Caco-2 (cell line): ENCODE data around the gene TUBB2B. TPM values are rescaled to one million over a fixed set of nuclear protein-coding genes. Genes with fewer than 3 reads are reported as not detected.

Experiments used
- BruUV-seq: library from RNA; stranded (reverse); fragments of 400-500 nt; replicated peaks from 2 replicates; lab custom pipeline; 2021; lab: Mats Ljungman, UMichigan
- CTCF ChIA-PET: fragments of 300-600 bp; sonication (Branson Sonifier 250); formaldehyde crosslinking; loops from one replicate; lab custom pipeline; 2022; ENCODE audit warnings: antibody characterized with exemption; lab: Charles Lee
- POLR2A ChIA-PET: fragments of 300-600 bp; sonication (Branson Sonifier 250); formaldehyde crosslinking; loops from one replicate; lab custom pipeline; 2022; ENCODE audit warnings: antibody characterized with exemption; lab: Charles Lee
- DNase-seq, 2 experiments: peaks; one replicate each; pipeline versions ENCODE4 v3.0.0 to v3.0.0-alpha.2; 2020 to 2022
- H3K27me3 ChIP-seq: replicated peaks from 2 replicates; pipeline ENCODE4 v1.6.0; 2011; ENCODE audit warnings: low read length; ENCODE audit not compliant: control insufficient read depth, insufficient read depth
- H3K36me3 ChIP-seq: 2 replicates; pipeline ENCODE4 v1.5.1; 2011; ENCODE audit warnings: low read length; ENCODE audit not compliant: control insufficient read depth, insufficient read depth
- H3K4me1 ChIP-seq: fragments of 250-450 bp; sonication (Bioruptor Pico); 2 replicates; pipeline ENCODE4 v1.5.1; 2020; ENCODE audit warnings: mild to moderate bottlenecking
- H3K4me3 ChIP-seq: 2 replicates; pipeline ENCODE4 v1.5.1; 2011; ENCODE audit warnings: low read depth, mild to moderate bottlenecking, control low read depth, low read length
- H3K9me3 ChIP-seq: fragments of 250-450 bp; sonication (Bioruptor Pico); 2 replicates; pipeline ENCODE4 v1.5.1; 2020; ENCODE audit warnings: mild to moderate bottlenecking, moderate library complexity
- H3K27ac Mint-ChIP-seq: one replicate; pipeline ENCODE4 v1.8.0; 2022; ENCODE audit warnings: mixed read lengths; ENCODE audit not compliant: unreplicated experiment
- H3K27me3 Mint-ChIP-seq: one replicate; pipeline ENCODE4 v1.8.0; 2022; ENCODE audit warnings: mixed read lengths; ENCODE audit not compliant: insufficient read depth, unreplicated experiment
- H3K36me3 Mint-ChIP-seq: one replicate; pipeline ENCODE4 v1.8.0; 2022; ENCODE audit warnings: mild to moderate bottlenecking, mixed read lengths; ENCODE audit not compliant: insufficient read depth, unreplicated experiment
- H3K4me1 Mint-ChIP-seq: one replicate; pipeline ENCODE4 v1.8.0; 2022; ENCODE audit warnings: low read depth, mixed read lengths; ENCODE audit not compliant: unreplicated experiment
- H3K4me3 Mint-ChIP-seq: one replicate; pipeline ENCODE4 v1.8.0; 2022; ENCODE audit warnings: mild to moderate bottlenecking, moderate library complexity, mixed read lengths; ENCODE audit not compliant: unreplicated experiment
- H3K9me3 Mint-ChIP-seq: one replicate; pipeline ENCODE4 v1.8.0; 2022; ENCODE audit warnings: mixed read lengths; ENCODE audit not compliant: unreplicated experiment
- CTCF ChIP-seq, 2 experiments: fragments of 200-600 bp in 1 of 2; IDR thresholded peaks; 1 replicate in 1 of 2; 2 replicates in 1 of 2; pipeline versions ENCODE4 v1.5.1 to v1.8.0; 2011 to 2022; ENCODE audit warnings: antibody characterized with exemption in 1 of 2, control low read depth in 1 of 2, inconsistent platforms in 1 of 2, low read depth in 1 of 2, low read length in 1 of 2, mild to moderate bottlenecking in 1 of 2, moderate library complexity in 1 of 2; ENCODE audit not compliant: insufficient read depth in 1 of 2, severe bottlenecking in 1 of 2, unreplicated experiment in 1 of 2
- intact Hi-C: fragments of 100-400 bp; cut with micrococcal nuclease; formaldehyde crosslinking; loops from one replicate; pipeline ENCODE4 v1.10.0; 2022; ENCODE audit not compliant: unreplicated experiment
- total RNA-seq: library from RNA; stranded (reverse); gene quantifications from 2 replicates; pipeline ENCODE4 v1.2.3, GENCODE V29; 2022

The TUBB2B gene
- total RNA-seq, 1 experiment from 2014 or later, result 150 TPM

- POLR2A ChIA-PET, result no interaction called here
- peaks cover 76% of the 10 kb centered on the region for H3K36me3 Mint-ChIP-seq
- H3K9me3 Mint-ChIP-seq, result no peaks in the 10 kb centered on the region
- no peak overlapping the region for H3K4me3 Mint-ChIP-seq
- Histone ChIP-seq H3K36me3 (no peaks in the 10 kb centered on the region; the same call in none of the 2 replicates), H3K4me3 (no peak overlapping the region), H3K4me1 (no peaks in the 10 kb centered on the region), H3K9me3 (no peaks in the 10 kb centered on the region), H3K27me3 (no peaks in the 10 kb centered on the region)
- no peaks in the 10 kb centered on the region for H3K4me1 Mint-ChIP-seq
- intact Hi-C loops, result no loop called here
- DNase-seq, result no peak
- H3K27ac Mint-ChIP-seq, result peak overlapping the region; percentile 16
- CTCF ChIA-PET, result no interaction called here
- no TSS peak for BruUV-seq
- no peak for TF ChIP-seq CTCF (IDR thresholded peaks at IDR 0.05; ENCODE audit: insufficient read depth in 1 of 2, low read depth in 1 of 2, low read length in 1 of 2, severe bottlenecking in 1 of 2, unreplicated experiment in 1 of 2)
- H3K27me3 Mint-ChIP-seq, result no peaks in the 10 kb centered on the region
Measured at GRCh38 chr6:3271756-3272155, 44.3 kb upstream of the TUBB2B start.

- no peak for DNase-seq
- H3K27me3 ChIP-seq, result no peaks in the 10 kb centered on the region
- intact Hi-C loops, result no loop called here
- Mint-ChIP-seq H3K4me3 (no peak overlapping the region), H3K27ac (peak overlapping the region; percentile 55), H3K36me3 (peaks cover 73% of the 10 kb centered on the region), H3K9me3 (no peaks in the 10 kb centered on the region), H3K4me1 (no peaks in the 10 kb centered on the region), H3K27me3 (no peaks in the 10 kb centered on the region)
- no peaks in the 10 kb centered on the region for H3K4me1 ChIP-seq
- TF ChIP-seq CTCF (IDR thresholded peaks at IDR 0.05; ENCODE audit: insufficient read depth in 1 of 2, low read depth in 1 of 2, low read length in 1 of 2, severe bottlenecking in 1 of 2, unreplicated experiment in 1 of 2), result no peak
- CTCF ChIA-PET, result no interaction called here
- POLR2A ChIA-PET, result interaction anchor here (0.6 kb wide), 1 partner anchor 24 kb away, joined by 6 read pairs; no protein-coding TSS in a partner anchor
- no TSS peak for BruUV-seq
- H3K36me3 ChIP-seq, result no peaks in the 10 kb centered on the region; the same call in none of the 2 replicates
- H3K4me3 ChIP-seq, result no peak overlapping the region
- H3K9me3 ChIP-seq, result no peaks in the 10 kb centered on the region
Measured at GRCh38 chr6:3270258-3270657, 42.8 kb upstream of the TUBB2B start.

GRCh38 chr6:3269281-3269975 is 42.0 kb upstream of the TUBB2B start:
- H3K4me1 ChIP-seq, result no peaks in the 10 kb centered on the region
- no peak overlapping the region for H3K4me3 ChIP-seq
- CTCF ChIA-PET, result no interaction called here
- Mint-ChIP-seq H3K4me3 (no peak overlapping the region), H3K27ac (peak overlapping the region; percentile 55), H3K27me3 (no peaks in the 10 kb centered on the region), H3K36me3 (peaks cover 70% of the 10 kb centered on the region), H3K9me3 (no peaks in the 10 kb centered on the region), H3K4me1 (no peaks in the 10 kb centered on the region)
- TSS peak; percentile 32 for BruUV-seq
- no peak for TF ChIP-seq CTCF (IDR thresholded peaks at IDR 0.05; ENCODE audit: insufficient read depth in 1 of 2, low read depth in 1 of 2, low read length in 1 of 2, severe bottlenecking in 1 of 2, unreplicated experiment in 1 of 2)
- no peaks in the 10 kb centered on the region for H3K9me3 ChIP-seq
- H3K27me3 ChIP-seq, result no peaks in the 10 kb centered on the region
- POLR2A ChIA-PET, result no interaction called here
- intact Hi-C loops, result loop anchor here (5.0 kb wide), 1 partner anchor 723 kb away; no protein-coding TSS in a partner anchor
- DNase-seq, result no peak
- H3K36me3 ChIP-seq, result no peaks in the 10 kb centered on the region; the same call in none of the 2 replicates
